H1 (cell line): ENCODE results near the gene ZNF785. TPM values are rescaled to one million over a fixed set of nuclear protein-coding genes. Genes with fewer than 3 reads are reported as not detected.

Experiments used
- CTCF ChIA-PET: fragments of 300-600 bp; sonication (Branson Sonifier 250); formaldehyde crosslinking; loops from one replicate; lab custom pipeline; 2021; ENCODE audit not compliant: partially characterized antibody; lab: Charles Lee
- POLR2A ChIA-PET: fragments of 300-600 bp; sonication (Branson Sonifier 250); formaldehyde crosslinking; loops from one replicate; lab custom pipeline; 2021; ENCODE audit warnings: inconsistent platforms; ENCODE audit not compliant: partially characterized antibody; lab: Charles Lee
- DNase-seq, 2 experiments: peaks; one replicate each; pipeline versions ENCODE4 v3.0.0 to v3.0.0-alpha.2; 2010 to 2022; ENCODE audit warnings: low spot score in 2 of 2, low read depth in 1 of 2, mixed read lengths in 1 of 2
- FAIRE-seq: peaks from 2 replicates; lab custom pipeline; 2011; peaks lifted over from hg19 to GRCh38; lab: Jason Lieb, UNC
- H2AFZ ChIP-seq: 2 replicates; pipeline ENCODE4 v1.8.1; 2012; ENCODE audit warnings: low read length, inconsistent platforms
- H2AK5ac ChIP-seq: 2 replicates; pipeline ENCODE4 v1.6.1; 2013; ENCODE audit warnings: low read depth, low read length
- H2BK120ac ChIP-seq: replicated peaks from 2 replicates; pipeline ENCODE3; 2013; ENCODE audit warnings: low read depth, low read length, inconsistent platforms
- H2BK12ac ChIP-seq: 2 replicates; pipeline ENCODE4 v1.6.1; 2013; ENCODE audit warnings: low read depth, low read length
- H2BK15ac ChIP-seq: 2 replicates; pipeline ENCODE4 v1.6.1; 2013; ENCODE audit warnings: low read length
- H2BK20ac ChIP-seq: 2 replicates; pipeline ENCODE4 v1.6.1; 2013; ENCODE audit warnings: low read length
- H2BK5ac ChIP-seq: 2 replicates; pipeline ENCODE4 v1.6.1; 2013; ENCODE audit warnings: low read depth, low read length
- H3K14ac ChIP-seq: 2 replicates; pipeline ENCODE4 v1.6.1; 2013; ENCODE audit warnings: inconsistent platforms; ENCODE audit not compliant: insufficient read length
- H3K18ac ChIP-seq: 2 replicates; pipeline ENCODE4 v1.6.1; 2013; ENCODE audit warnings: low read length; ENCODE audit errors: extremely low read depth
- H3K23ac ChIP-seq: 2 replicates; pipeline ENCODE4 v1.6.1; 2013; ENCODE audit warnings: inconsistent platforms; ENCODE audit not compliant: insufficient read length
- H3K23me2 ChIP-seq: 2 replicates; pipeline ENCODE4 v1.6.1; 2013; ENCODE audit warnings: low read depth, low read length
- H3K27ac ChIP-seq: 2 replicates; pipeline ENCODE4 v1.6.1; 2011; ENCODE audit warnings: low read depth, low read length, inconsistent platforms
- H3K27me3 ChIP-seq, 4 experiments: replicated peaks in 1 of 4; 1 replicate in 1 of 4; 2 replicates in 3 of 4; pipeline versions ENCODE4 v1.6.1 to v1.8.1; 2011 to 2013; ENCODE audit warnings: low read length in 3 of 4, mild to moderate bottlenecking in 3 of 4, inconsistent platforms in 2 of 4, mixed read lengths in 2 of 4, moderate library complexity in 1 of 4; ENCODE audit not compliant: control insufficient read depth in 3 of 4, insufficient read depth in 3 of 4; ENCODE audit errors: extremely low read depth in 1 of 4
- H3K36me3 ChIP-seq, 4 experiments: 2 replicates each; pipeline versions ENCODE4 v1.6.1 to v1.8.1; 2011 to 2013; ENCODE audit warnings: mild to moderate bottlenecking in 4 of 4, low read length in 3 of 4, moderate library complexity in 2 of 4, control low read depth in 1 of 4, inconsistent platforms in 1 of 4; ENCODE audit not compliant: insufficient read depth in 4 of 4, control insufficient read depth in 2 of 4
- H3K4ac ChIP-seq: replicated peaks from 2 replicates; pipeline ENCODE3; 2013; ENCODE audit warnings: low read length, low read depth, mixed read lengths, inconsistent platforms; ENCODE audit not compliant: insufficient read length
- H3K4me1 ChIP-seq, 4 experiments: replicated peaks in 1 of 4; 1 replicate in 1 of 4; 2 replicates in 3 of 4; pipeline versions ENCODE4 v1.6.1 to v1.8.1; 2011 to 2013; ENCODE audit warnings: low read length in 3 of 4, inconsistent platforms in 2 of 4, mixed read lengths in 1 of 4; ENCODE audit not compliant: insufficient read depth in 4 of 4, control insufficient read depth in 3 of 4
- H3K4me2 ChIP-seq, 2 experiments: 2 replicates each; pipeline versions ENCODE4 v1.6.1 to v1.8.1; 2011 to 2013; ENCODE audit warnings: low read depth in 2 of 2, low read length in 2 of 2, control low read depth in 1 of 2, inconsistent platforms in 1 of 2, mild to moderate bottlenecking in 1 of 2; ENCODE audit not compliant: insufficient read depth in 1 of 2
- H3K4me3 ChIP-seq, 4 experiments: fragments of 200-600, 300-600 bp in 1 of 4; sonication (generic), shearing (Covaris generic), sonication (Bioruptor Twin) in 1 of 4; 2 replicates each; pipeline versions ENCODE4 v1.5.1 to v1.8.1; 2011 to 2016; ENCODE audit warnings: low read length in 4 of 4, low read depth in 3 of 4, control low read depth in 2 of 4, inconsistent platforms in 2 of 4, mild to moderate bottlenecking in 2 of 4, mixed read lengths in 1 of 4, moderate library complexity in 1 of 4; ENCODE audit not compliant: insufficient read depth in 2 of 4; ENCODE audit errors: extremely low read depth in 1 of 4
- H3K56ac ChIP-seq: replicated peaks from 2 replicates; pipeline ENCODE3; 2013; ENCODE audit warnings: low read depth, mild to moderate bottlenecking, mixed read lengths, low read length, inconsistent platforms; ENCODE audit not compliant: insufficient read length
- H3K79me1 ChIP-seq: 2 replicates; pipeline ENCODE4 v1.6.1; 2013; ENCODE audit warnings: low read depth, low read length, control low read depth
- H3K79me2 ChIP-seq, 2 experiments: 2 replicates each; pipeline versions ENCODE4 v1.6.1 to v1.8.1; 2012 to 2013; ENCODE audit warnings: low read length in 2 of 2, mild to moderate bottlenecking in 2 of 2, inconsistent platforms in 1 of 2; ENCODE audit not compliant: insufficient read depth in 2 of 2, control insufficient read depth in 1 of 2
- H3K9ac ChIP-seq, 4 experiments: replicated peaks in 1 of 4; 1 replicate in 1 of 4; 2 replicates in 3 of 4; pipeline versions ENCODE4 v1.6.1 to v1.8.1; 2011 to 2013; ENCODE audit warnings: low read depth in 3 of 4, low read length in 3 of 4, control low read depth in 2 of 4, mild to moderate bottlenecking in 2 of 4, moderate library complexity in 2 of 4, inconsistent platforms in 1 of 4; ENCODE audit errors: extremely low read depth in 1 of 4
- H3K9me3 ChIP-seq, 2 experiments: 2 replicates each; pipeline versions ENCODE4 v1.6.1 to v1.8.1; 2012 to 2013; ENCODE audit warnings: mild to moderate bottlenecking in 2 of 2, moderate library complexity in 2 of 2, control low read depth in 1 of 2, inconsistent platforms in 1 of 2, low read depth in 1 of 2, low read length in 1 of 2, mixed read lengths in 1 of 2; ENCODE audit not compliant: insufficient read depth in 2 of 2
- H4K20me1 ChIP-seq, 2 experiments: replicated peaks in 1 of 2; 2 replicates each; pipeline versions ENCODE3 to v1.8.1; 2011 to 2013; ENCODE audit warnings: inconsistent platforms in 2 of 2, low read length in 2 of 2, mild to moderate bottlenecking in 1 of 2; ENCODE audit not compliant: insufficient read depth in 2 of 2, control insufficient read depth in 1 of 2
- H4K5ac ChIP-seq: 2 replicates; pipeline ENCODE4 v1.6.1; 2013; ENCODE audit warnings: low read length, low read depth, mixed read lengths, inconsistent platforms; ENCODE audit not compliant: insufficient read length
- H4K8ac ChIP-seq: 2 replicates; pipeline ENCODE4 v1.8.0; 2013; ENCODE audit warnings: mild to moderate bottlenecking, moderate library complexity, low read length, inconsistent platforms; ENCODE audit not compliant: insufficient read depth; ENCODE audit errors: extremely low read depth
- H4K91ac ChIP-seq: replicated peaks from 2 replicates; pipeline ENCODE3; 2013; ENCODE audit warnings: low read length, mixed read lengths, inconsistent platforms; ENCODE audit not compliant: insufficient read length
- CBX5 ChIP-seq: fragments of 300-800, 300-1000 bp; sonication (generic); IDR thresholded peaks from 2 replicates; pipeline ENCODE4 v1.7.1; 2016; ENCODE audit warnings: antibody characterized with exemption, low read length, low read depth
- HDAC2 ChIP-seq, 2 experiments: fragments of 300-600 bp in 1 of 2; sonication (generic) in 1 of 2; IDR thresholded peaks; 2 replicates each; pipeline ENCODE4 v1.6.1; 2011 to 2012; ENCODE audit warnings: low read depth in 2 of 2, low read length in 2 of 2, mild to moderate bottlenecking in 2 of 2, moderate library complexity in 2 of 2, borderline replicate concordance in 1 of 2, inconsistent platforms in 1 of 2
- HDAC6 ChIP-seq: IDR thresholded peaks from one replicate; pipeline ENCODE4 v1.7.1; 2012; ENCODE audit warnings: low read depth, mild to moderate bottlenecking, inconsistent platforms, low read length, moderate library complexity
- KDM4A ChIP-seq: IDR thresholded peaks from one replicate; pipeline ENCODE4 v1.7.1; 2012; ENCODE audit warnings: low read depth, mild to moderate bottlenecking, moderate library complexity, low read length, inconsistent platforms; ENCODE audit not compliant: severe bottlenecking
- KDM5A ChIP-seq: fragments of 200-600 bp; IDR thresholded peaks from 2 replicates; pipeline ENCODE4 v1.7.1; 2012; ENCODE audit warnings: mild to moderate bottlenecking, low read length, inconsistent platforms, mixed read lengths
- MAFK ChIP-seq: IDR thresholded peaks from 2 replicates; pipeline ENCODE4 v1.6.1; 2012; ENCODE audit warnings: low read depth, mild to moderate bottlenecking, improper control_type of control experiment, low read length
- RFX5 ChIP-seq: IDR thresholded peaks from 2 replicates; pipeline ENCODE4 v1.6.1; 2011; ENCODE audit warnings: low read depth, low read length, improper control_type of control experiment, borderline replicate concordance
- RNF2 ChIP-seq: fragments of 200-900, 300-1000 bp; sonication (generic); IDR thresholded peaks from 2 replicates; pipeline ENCODE4 v1.7.1; 2016; ENCODE audit warnings: borderline replicate concordance, low read depth, mild to moderate bottlenecking, antibody characterized with exemption, low read length; ENCODE audit not compliant: poor library complexity, severe bottlenecking; ENCODE audit errors: missing control alignments
- SP2 ChIP-seq: IDR thresholded peaks from 2 replicates; pipeline ENCODE4 v1.6.1; 2012; ENCODE audit warnings: mild to moderate bottlenecking, low read length, inconsistent platforms
- SP4 ChIP-seq: IDR thresholded peaks from 2 replicates; pipeline ENCODE4 v1.6.1; 2012; ENCODE audit warnings: low read length, inconsistent platforms
- WGBS, 2 experiments: shearing (Covaris generic) in 1 of 2; methylation state at CpG; one replicate each; pipeline versions ENCODE4 v1.1.6 to v1.1.7; 2013 to 2015; ENCODE audit warnings: low lambda C conversion rate in 2 of 2, mixed read lengths in 2 of 2, inconsistent platforms in 1 of 2, low coverage in 1 of 2, missing lambda C conversion rate in 1 of 2; ENCODE audit not compliant: insufficient replicate concordance in 2 of 2, insufficient coverage in 1 of 2, insufficient read length in 1 of 2; ENCODE audit errors: extremely low coverage in 1 of 2, missing lambda C conversion rate in 1 of 2; 5-methylcytosine and 5-hydroxymethylcytosine counted together
- polyA plus RNA-seq, 7 experiments: library from polyadenylated mRNA; depleted of rRNA in 3 of 7; stranded (reverse) in 5 of 7; unstranded in 2 of 7; fragments of >200 nt in 5 of 7; fragments of 200-250 nt in 2 of 7; gene quantifications; 1 replicate in 5 of 7; 2 replicates in 1 of 7; 4 replicates in 1 of 7; pipeline versions ENCODE4 v1.2.1 to v1.2.3, GENCODE V29; 2011 to 2013; ENCODE audit warnings: missing spikeins in 2 of 7, mixed read lengths in 2 of 7
- total RNA-seq: library from RNA; stranded (reverse); fragmentation: NEBNext Ultra II Directional; extraction: Animal tissue kit (Norgen Biotek cat#: 25700); gene quantifications from 2 replicates; pipeline ENCODE4 v1.2.1, GENCODE V29; 2021
- TF ChIP-seq, protein P1 (sequence below), 3 experiments: IDR thresholded peaks; 1 replicate in 2 of 3; 2 replicates in 1 of 3; pipeline versions ENCODE4 v1.5.1 to v1.6.1; 2011; ENCODE audit warnings: low read length in 3 of 3, mild to moderate bottlenecking in 3 of 3, inconsistent platforms in 2 of 3, low read depth in 1 of 3, moderate library complexity in 1 of 3; ENCODE audit not compliant: insufficient read depth in 1 of 3; ENCODE audit errors: control extremely low read depth in 1 of 3

Gene ZNF785
- total and polyA plus RNA-seq, 2 of the 8 experiments (the other 6 are each of a cell fraction or from before 2014, with no cell fraction given): 8.6 to 12.9 TPM

DNA sequence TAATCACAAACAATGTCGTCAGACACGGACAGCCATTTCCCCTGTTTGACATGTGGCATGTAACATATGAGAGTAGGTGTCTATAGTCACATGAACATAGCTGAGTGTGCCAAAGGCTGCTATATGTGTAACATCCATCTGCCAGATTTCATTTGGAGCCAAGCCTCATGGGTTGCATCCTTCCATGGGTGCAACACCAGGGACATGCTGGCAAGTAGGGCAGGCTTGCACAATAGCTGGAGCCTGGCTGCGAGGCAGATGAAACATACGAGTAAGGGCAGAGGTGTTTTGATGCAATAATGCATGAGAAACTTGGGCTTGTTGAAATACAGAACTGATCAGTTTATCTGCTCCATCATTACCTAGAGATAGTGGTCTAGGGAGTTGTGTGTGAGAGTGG is 33.7 kb upstream of the ZNF785 start:
- H3K4me2 ChIP-seq: no peak overlapping the region
- H3K23me2 ChIP-seq: no peaks in the 10 kb centered on the region
- H3K9ac ChIP-seq: no peak overlapping the region
- H3K14ac ChIP-seq: no peak overlapping the region
- no peak for FAIRE-seq
- 82% methylated on average over 4 of the region's 4 CpGs; no CpG with 5 or more reads in 1 of the 2 experiments for WGBS, 2 experiments
- no peak overlapping the region for H3K27ac ChIP-seq
- no peak overlapping the region for H2BK20ac ChIP-seq
- H3K36me3 ChIP-seq: no peaks in the 10 kb centered on the region
- no peaks in the 10 kb centered on the region for H3K9me3 ChIP-seq
- H3K4me3 ChIP-seq: no peak overlapping the region
- ChIA-PET POLR2A (interaction anchor here (1.1 to 5.0 kb wide), 2 partner anchors 10 to 189 kb away, joined by 3 to 26 read pairs; partner anchors contain the start of genes DCTPP1 and ZNF689), CTCF (interaction anchor here (0.6 to 3.1 kb wide), 7 partner anchors 9 to 189 kb away, joined by 3 to 22 read pairs (median 7); partner anchors contain the start of genes DCTPP1 and ZNF689)
- DNase-seq: no peak
- H2BK12ac ChIP-seq: no peak overlapping the region
- no peaks in the 10 kb centered on the region for H3K79me2 ChIP-seq
- H4K8ac ChIP-seq: no peak overlapping the region
- H4K20me1 ChIP-seq: no peaks in the 10 kb centered on the region
- H3K4ac ChIP-seq: no peak overlapping the region
- H2AK5ac ChIP-seq: no peak overlapping the region
- H2BK5ac ChIP-seq: no peak overlapping the region
- H2BK120ac ChIP-seq: no peak overlapping the region
- H3K27me3 ChIP-seq: no peaks in the 10 kb centered on the region; a peak in 2 of 7 replicates
- H2AFZ ChIP-seq: no peak overlapping the region
- no peaks in the 10 kb centered on the region for H3K79me1 ChIP-seq
- H4K5ac ChIP-seq: no peak overlapping the region
- no peak overlapping the region for H3K56ac ChIP-seq
- H3K23ac ChIP-seq: no peak overlapping the region
- H2BK15ac ChIP-seq: no peak overlapping the region
- 0 out of 7 replicates have a peak, but pooled peaks cover 0 to 2% (median 0%) of the 10 kb centered on the region in 4 experiments for H3K4me1 ChIP-seq
- no peak overlapping the region for H3K18ac ChIP-seq
- H4K91ac ChIP-seq: no peak overlapping the region
- TF ChIP-seq KDM5A (no peak), SP4 (no peak), HDAC6 (no peak), KDM4A (no peak), CBX5 (no peak), HDAC2 (IDR thresholded peaks at IDR 0.05; ENCODE audit: borderline replicate concordance in 1 of 2, low read depth in 2 of 2, low read length in 2 of 2) (no peak), RNF2 (no peak), MAFK (no peak), SP2 (no peak), RFX5 (no peak)
- TF ChIP-seq, protein P1, sequence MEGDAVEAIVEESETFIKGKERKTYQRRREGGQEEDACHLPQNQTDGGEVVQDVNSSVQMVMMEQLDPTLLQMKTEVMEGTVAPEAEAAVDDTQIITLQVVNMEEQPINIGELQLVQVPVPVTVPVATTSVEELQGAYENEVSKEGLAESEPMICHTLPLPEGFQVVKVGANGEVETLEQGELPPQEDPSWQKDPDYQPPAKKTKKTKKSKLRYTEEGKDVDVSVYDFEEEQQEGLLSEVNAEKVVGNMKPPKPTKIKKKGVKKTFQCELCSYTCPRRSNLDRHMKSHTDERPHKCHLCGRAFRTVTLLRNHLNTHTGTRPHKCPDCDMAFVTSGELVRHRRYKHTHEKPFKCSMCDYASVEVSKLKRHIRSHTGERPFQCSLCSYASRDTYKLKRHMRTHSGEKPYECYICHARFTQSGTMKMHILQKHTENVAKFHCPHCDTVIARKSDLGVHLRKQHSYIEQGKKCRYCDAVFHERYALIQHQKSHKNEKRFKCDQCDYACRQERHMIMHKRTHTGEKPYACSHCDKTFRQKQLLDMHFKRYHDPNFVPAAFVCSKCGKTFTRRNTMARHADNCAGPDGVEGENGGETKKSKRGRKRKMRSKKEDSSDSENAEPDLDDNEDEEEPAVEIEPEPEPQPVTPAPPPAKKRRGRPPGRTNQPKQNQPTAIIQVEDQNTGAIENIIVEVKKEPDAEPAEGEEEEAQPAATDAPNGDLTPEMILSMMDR (IDR thresholded peaks at IDR 0.05; ENCODE audit: control extremely low read depth in 1 of 3, insufficient read depth in 1 of 3, low read depth in 1 of 3, low read length in 3 of 3): no peak
